Activated CD8-positive, alpha-beta memory T cell treated with anti-CD3 and anti-CD28 coated beads, Interleukin-2, amount 50 U/mL, for 24 hours (primary cell): ENCODE measurements around the gene DEGS2.
"Not testable (repeated sequence)": the region's sequence is repeated elsewhere in the genome, so short reads cannot be mapped to it uniquely, and the experiment has no call there.

Experiments
- DNase-seq: peaks from one replicate; pipeline ENCODE4 v3.0.0-alpha.2; 2020; ENCODE audit errors: extremely low read depth

Gene DEGS2

GRCh38 chr14:100159094-100159864, at the start of gene DEGS2:
Gene DEGS2 (minus strand): TSS chr14:100159645. CDS start chr14:100159587, 58 bp downstream.
- no peak for DNase-seq

GRCh38 chr14:100208136-100208535, 48.7 kb upstream of the DEGS2 start:
- not testable (repeated sequence) for DNase-seq

- DNase-seq = not testable (repeated sequence)
Observed at GRCh38 chr14:100207588-100207987, 48.1 kb upstream of the DEGS2 start.

GRCh38 chr14:100204835-100205167, 45.4 kb upstream of the DEGS2 start:
- not testable (repeated sequence) for DNase-seq

GRCh38 chr14:100203962-100204834, 44.8 kb upstream of the DEGS2 start:
- no peak for DNase-seq

- no peak for DNase-seq
Observed at GRCh38 chr14:100203146-100203545, 43.7 kb upstream of the DEGS2 start.

GRCh38 chr14:100202712-100203111, 43.3 kb upstream of the DEGS2 start:
- no peak for DNase-seq

- DNase-seq = no peak
Observed at GRCh38 chr14:100201701-100202100, 42.3 kb upstream of the DEGS2 start.

GRCh38 chr14:100200311-100200710, 40.9 kb upstream of the DEGS2 start:
- no peak for DNase-seq

GRCh38 chr14:100199240-100199860, 39.9 kb upstream of the DEGS2 start:
- DNase-seq = no peak

- DNase-seq = no peak
Observed at GRCh38 chr14:100193417-100194357, 34.2 kb upstream of the DEGS2 start.

GRCh38 chr14:100192672-100193416, 33.4 kb upstream of the DEGS2 start:
- peak; percentile 99 for DNase-seq

- no peak for DNase-seq
Observed at GRCh38 chr14:100192250-100192671, 32.8 kb upstream of the DEGS2 start.

- DNase-seq = no peak
Observed at GRCh38 chr14:100191584-100192249, 32.3 kb upstream of the DEGS2 start.

- DNase-seq = no peak
Observed at GRCh38 chr14:100190126-100190525, 30.7 kb upstream of the DEGS2 start.

- DNase-seq = no peak
Observed at GRCh38 chr14:100188392-100189030, 29.1 kb upstream of the DEGS2 start.

- no peak for DNase-seq
Observed at GRCh38 chr14:100187247-100187833, 27.9 kb upstream of the DEGS2 start.

GRCh38 chr14:100181876-100182551, 22.6 kb upstream of the DEGS2 start:
- DNase-seq = not testable (repeated sequence)
